Cardiac fibroblast (primary cell): ENCODE measurements around the gene TGFBRAP1.

Source experiments
- DNase-seq, 2 donors: peaks; one replicate each; pipeline versions ENCODE4 v3.0.0 to v3.0.0-alpha.2; 2010; ENCODE audit warnings: low read depth in 2 of 2
- H3K4me3 ChIP-seq, 2 donors: replicated peaks in 1 of 2; 1 replicate in 1 of 2; 2 replicates in 1 of 2; pipeline ENCODE4 v1.5.1; 2011; ENCODE audit warnings: low read depth in 2 of 2, low read length in 2 of 2, mild to moderate bottlenecking in 2 of 2, moderate library complexity in 1 of 2
- TF ChIP-seq, protein P1 (sequence below): IDR thresholded peaks from one replicate; pipeline ENCODE4 v1.5.1; 2011; ENCODE audit warnings: low read depth, mild to moderate bottlenecking, low read length, inconsistent platforms

Gene TGFBRAP1

GRCh38 chr2:105325389-105325963 is 4.1 kb downstream of the TGFBRAP1 start:
- peak; percentile 19 to 57 for DNase-seq
- H3K4me3 ChIP-seq: no peak overlapping the region
- TF ChIP-seq, protein P1, sequence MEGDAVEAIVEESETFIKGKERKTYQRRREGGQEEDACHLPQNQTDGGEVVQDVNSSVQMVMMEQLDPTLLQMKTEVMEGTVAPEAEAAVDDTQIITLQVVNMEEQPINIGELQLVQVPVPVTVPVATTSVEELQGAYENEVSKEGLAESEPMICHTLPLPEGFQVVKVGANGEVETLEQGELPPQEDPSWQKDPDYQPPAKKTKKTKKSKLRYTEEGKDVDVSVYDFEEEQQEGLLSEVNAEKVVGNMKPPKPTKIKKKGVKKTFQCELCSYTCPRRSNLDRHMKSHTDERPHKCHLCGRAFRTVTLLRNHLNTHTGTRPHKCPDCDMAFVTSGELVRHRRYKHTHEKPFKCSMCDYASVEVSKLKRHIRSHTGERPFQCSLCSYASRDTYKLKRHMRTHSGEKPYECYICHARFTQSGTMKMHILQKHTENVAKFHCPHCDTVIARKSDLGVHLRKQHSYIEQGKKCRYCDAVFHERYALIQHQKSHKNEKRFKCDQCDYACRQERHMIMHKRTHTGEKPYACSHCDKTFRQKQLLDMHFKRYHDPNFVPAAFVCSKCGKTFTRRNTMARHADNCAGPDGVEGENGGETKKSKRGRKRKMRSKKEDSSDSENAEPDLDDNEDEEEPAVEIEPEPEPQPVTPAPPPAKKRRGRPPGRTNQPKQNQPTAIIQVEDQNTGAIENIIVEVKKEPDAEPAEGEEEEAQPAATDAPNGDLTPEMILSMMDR: no peak

GRCh38 chr2:105324732-105325131 is 4.8 kb downstream of the TGFBRAP1 start:
- DNase-seq: peak; percentile 59 to 65
- TF ChIP-seq, protein P1: no peak
- H3K4me3 ChIP-seq: no peak overlapping the region

DNA sequence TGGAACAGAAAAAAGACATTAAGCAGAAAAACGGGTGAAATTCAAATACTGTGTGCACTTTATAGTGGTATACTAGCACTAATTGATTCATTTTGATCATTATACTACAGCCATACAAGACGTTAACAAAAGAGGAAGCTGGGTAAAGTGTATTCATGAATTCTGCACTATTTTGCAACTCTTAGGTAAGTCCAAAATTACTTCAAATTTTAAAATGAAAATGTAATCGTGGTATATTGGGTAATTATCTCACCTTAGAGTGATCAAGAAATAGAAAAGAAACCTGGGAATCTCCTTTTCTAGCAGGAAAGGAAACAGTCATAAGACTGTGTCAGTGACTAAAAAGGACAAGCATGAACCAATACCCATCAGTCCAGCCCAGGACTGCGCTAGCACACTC is 5.4 kb downstream of the TGFBRAP1 start:
- no peak overlapping the region for H3K4me3 ChIP-seq
- TF ChIP-seq, protein P1: no peak
- DNase-seq: no peak

- DNase-seq: no peak
- TF ChIP-seq, protein P1: no peak
- no peak overlapping the region for H3K4me3 ChIP-seq
Observed at GRCh38 chr2:105323111-105323510, 6.4 kb downstream of the TGFBRAP1 start.

DNA sequence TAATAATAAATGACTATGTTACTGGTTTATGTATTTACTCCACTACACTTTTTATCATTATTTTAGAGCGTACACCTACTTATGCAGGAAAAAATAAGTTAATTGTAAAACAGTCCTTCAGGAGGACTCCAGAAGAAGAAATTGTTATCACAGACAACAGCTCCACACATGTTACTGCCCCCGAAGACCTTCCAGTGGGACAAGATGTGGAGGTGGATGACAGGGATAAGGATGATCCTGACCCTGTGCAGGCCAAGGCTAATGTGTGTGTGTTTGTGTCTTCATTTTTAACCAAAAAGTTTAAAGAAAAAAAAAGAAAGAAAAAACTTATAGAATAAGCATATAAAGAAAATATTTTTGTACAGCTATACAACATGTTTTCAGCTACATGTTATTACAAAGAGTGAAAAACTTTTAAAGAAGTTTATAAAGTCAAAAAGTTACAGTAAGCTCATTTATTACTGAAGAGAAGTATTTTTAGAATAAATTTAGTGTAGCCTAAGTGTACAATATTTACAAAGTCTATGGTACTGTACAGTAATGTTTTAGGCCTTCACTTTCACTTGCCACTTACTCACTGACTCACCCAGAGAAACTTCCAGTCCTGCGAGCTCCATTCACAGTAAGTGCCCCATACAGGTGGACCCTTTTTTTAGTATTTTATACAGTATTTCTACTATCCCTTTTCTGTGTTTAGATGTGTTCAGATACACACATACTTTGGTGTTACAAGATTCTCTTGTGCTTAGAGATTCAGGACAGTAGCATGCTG is 7.5 kb downstream of the TGFBRAP1 start:
- TF ChIP-seq, protein P1: no peak
- peak in 1 of 2 donors; percentile 40 for DNase-seq
- no peak overlapping the region for H3K4me3 ChIP-seq

GRCh38 chr2:105320651-105321215 is 8.8 kb downstream of the TGFBRAP1 start:
- no peak for DNase-seq
- H3K4me3 ChIP-seq: no peak overlapping the region
- TF ChIP-seq, protein P1: no peak
